GM12864 (cell line): ENCODE measurements around the gene NSD1.

Experiments used
- DNase-seq: peaks from one replicate; pipeline ENCODE4 v3.0.0-alpha.2; 2011; ENCODE audit warnings: low read depth
- H3K4me3 ChIP-seq: 2 replicates; pipeline ENCODE4 v1.5.1; 2011; ENCODE audit warnings: mild to moderate bottlenecking, low read depth, low read length, control low read depth
- CTCF ChIP-seq: IDR thresholded peaks from 2 replicates; pipeline ENCODE4 v1.5.1; 2011; ENCODE audit warnings: low read depth, mild to moderate bottlenecking, moderate library complexity, low read length, control low read depth, inconsistent platforms; ENCODE audit errors: missing control alignments

The NSD1 gene

GRCh38 chr5:177311723-177312648, 178.4 kb downstream of the NSD1 start, which contains the start of gene MXD3:
TSS of gene MXD3 (minus strand) at chr5:177311898. CDS start at chr5:177311830, 68 bp downstream.
- peak within 1 kb of the TSS; percentile 77 for H3K4me3 ChIP-seq
- peak; percentile 83 for DNase-seq
- no peak for TF ChIP-seq CTCF

GRCh38 chr5:177312649-177313181, 179.1 kb downstream of the NSD1 start:
- TF ChIP-seq CTCF = no peak
- H3K4me3 ChIP-seq = peak overlapping the region; percentile 49
- DNase-seq = no peak

- H3K4me3 ChIP-seq = no peak overlapping the region
- no peak for TF ChIP-seq CTCF
- DNase-seq = no peak
Measured at GRCh38 chr5:177313561-177314259, 180.1 kb downstream of the NSD1 start.

- no peak overlapping the region for H3K4me3 ChIP-seq
- TF ChIP-seq CTCF = no peak
- no peak for DNase-seq
Measured at GRCh38 chr5:177314376-177315342, 181.1 kb downstream of the NSD1 start.

GRCh38 chr5:177315411-177315810, 181.8 kb downstream of the NSD1 start:
- TF ChIP-seq CTCF = no peak
- no peak for DNase-seq
- H3K4me3 ChIP-seq = no peak overlapping the region

GRCh38 chr5:177316005-177316404, 182.4 kb downstream of the NSD1 start:
- no peak for TF ChIP-seq CTCF
- DNase-seq = no peak
- no peak overlapping the region for H3K4me3 ChIP-seq
